Breast epithelium (tissue), 4 donors: ENCODE measurements around the gene CNTNAP1. TPM values are rescaled to one million over a fixed set of nuclear protein-coding genes. Genes with fewer than 3 reads are reported as not detected.

Experiments used
- DNase-seq, 2 donors: peaks; one replicate each; pipeline ENCODE4 v3.0.0-alpha.2; 2019; ENCODE audit warnings: low spot score in 2 of 2
- H3K27ac ChIP-seq, 2 donors: fragments of 200-600 bp; sonication (generic) in 1 of 2; one replicate each; pipeline ENCODE4 v1.5.1; 2016 to 2019; ENCODE audit warnings: mild to moderate bottlenecking in 1 of 2
- H3K27me3 ChIP-seq, 2 donors: fragments of 200-600 bp; sonication (generic) in 1 of 2; one replicate each; pipeline versions ENCODE4 v1.5.1 to v1.6.0; 2017 to 2019; ENCODE audit warnings: control low read depth in 1 of 2, mild to moderate bottlenecking in 1 of 2
- H3K36me3 ChIP-seq: fragments of 200-600 bp; one replicate; pipeline ENCODE4 v1.5.1; 2019
- H3K4me1 ChIP-seq, 2 donors: fragments of 200-600 bp; sonication (generic); one replicate each; pipeline ENCODE4 v1.5.1; 2016 to 2019; ENCODE audit warnings: control low read depth in 1 of 2
- H3K4me3 ChIP-seq, 3 donors: fragments of 200-600 bp; sonication (generic); 1 replicate in 2 of 3; 2 replicates in 1 of 3; pipeline ENCODE4 v1.5.1; 2016 to 2019; ENCODE audit warnings: mild to moderate bottlenecking in 3 of 3, moderate library complexity in 2 of 3
- H3K9me3 ChIP-seq, 2 donors: fragments of 200-600 bp; sonication (generic) in 1 of 2; one replicate each; pipeline ENCODE4 v1.5.1; 2016 to 2019; ENCODE audit warnings: control low read depth in 1 of 2
- CTCF ChIP-seq, 3 donors: fragments of 450-650 bp; IDR thresholded peaks; one replicate each; pipeline ENCODE4 v1.5.1; 2016 to 2017; ENCODE audit warnings: antibody characterized with exemption in 3 of 3, mild to moderate bottlenecking in 3 of 3, moderate library complexity in 3 of 3
- POLR2A ChIP-seq: fragments of 450-650 bp; IDR thresholded peaks from one replicate; pipeline ENCODE4 v1.6.1; 2016; ENCODE audit warnings: antibody characterized with exemption, mild to moderate bottlenecking, moderate library complexity
- POLR2AphosphoS5 ChIP-seq, 3 donors: sonication (generic); formaldehyde crosslinking; IDR thresholded peaks; one replicate each; pipeline ENCODE4 v1.6.1; 2017; ENCODE audit warnings: antibody characterized with exemption in 3 of 3
- intact Hi-C: fragments of 100-400 bp; cut with DNase I; formaldehyde crosslinking; loops from one replicate; pipeline ENCODE4 v1.15.1; 2023; ENCODE audit warnings: low total_unique reads
- total RNA-seq, 3 donors: library from RNA; depleted of rRNA; stranded (reverse); fragments of >200 nt; gene quantifications; one replicate each; pipeline ENCODE4 v1.1.0, GENCODE V29; 2016

CNTNAP1 gene
- total RNA-seq, 3 donors from 2014 or later = 1.8 to 4.9 (median 3.7) TPM

GRCh38 chr17:42700586-42701289 lies 18.4 kb downstream of the CNTNAP1 start:
- Histone ChIP-seq H3K4me3 (no peak overlapping the region), H3K9me3 (no peaks in the 10 kb centered on the region), H3K4me1 (no peaks in the 10 kb centered on the region), H3K27me3 (no peaks in the 10 kb centered on the region), H3K36me3 (peaks cover 9% of the 10 kb centered on the region), H3K27ac (peak overlapping the region in 1 of 2 donors; percentile 19)
- TF ChIP-seq POLR2A (no peak), CTCF (IDR thresholded peaks at IDR 0.05) (no peak), POLR2AphosphoS5 (IDR thresholded peaks at IDR 0.05) (no peak)
- no peak for DNase-seq
- intact Hi-C loops = no loop called here

- Histone ChIP-seq H3K4me3 (no peak overlapping the region), H3K27ac (no peak overlapping the region), H3K4me1 (no peaks in the 10 kb centered on the region), H3K36me3 (peaks cover 9% of the 10 kb centered on the region), H3K9me3 (no peaks in the 10 kb centered on the region), H3K27me3 (no peaks in the 10 kb centered on the region)
- no peak for DNase-seq
- no peak for TF ChIP-seq CTCF (IDR thresholded peaks at IDR 0.05)
- TF ChIP-seq POLR2AphosphoS5 (IDR thresholded peaks at IDR 0.05) = no peak
- intact Hi-C loops = no loop called here
These were observed 20.1 kb downstream of the CNTNAP1 start for GRCh38 chr17:42702446-42702845.

- H3K36me3 ChIP-seq = peaks cover 19% of the 10 kb centered on the region
- no peak overlapping the region for H3K4me3 ChIP-seq
- TF ChIP-seq POLR2AphosphoS5 (IDR thresholded peaks at IDR 0.05) (no peak), POLR2A (no peak), CTCF (IDR thresholded peaks at IDR 0.05) (no peak)
- intact Hi-C loops = no loop called here
- H3K27ac ChIP-seq = no peak overlapping the region
- H3K9me3 ChIP-seq = no peaks in the 10 kb centered on the region
- H3K4me1 ChIP-seq = no peaks in the 10 kb centered on the region
- no peak for DNase-seq
- no peaks in the 10 kb centered on the region for H3K27me3 ChIP-seq
These were observed 22.1 kb downstream of the CNTNAP1 start for GRCh38 chr17:42704490-42704836.

- intact Hi-C loops = no loop called here
- Histone ChIP-seq H3K4me3 (no peak overlapping the region), H3K27me3 (no peaks in the 10 kb centered on the region), H3K27ac (no peak overlapping the region), H3K36me3 (peaks cover 24% of the 10 kb centered on the region), H3K9me3 (no peaks in the 10 kb centered on the region), H3K4me1 (no peaks in the 10 kb centered on the region)
- TF ChIP-seq POLR2AphosphoS5 (IDR thresholded peaks at IDR 0.05) = no peak
- no peak for TF ChIP-seq POLR2A
- no peak for TF ChIP-seq CTCF (IDR thresholded peaks at IDR 0.05)
- no peak for DNase-seq
These were observed 22.6 kb downstream of the CNTNAP1 start for GRCh38 chr17:42704837-42705494.

GRCh38 chr17:42706732-42707131 lies 24.4 kb downstream of the CNTNAP1 start:
- intact Hi-C loops = no loop called here
- Histone ChIP-seq H3K9me3 (no peaks in the 10 kb centered on the region), H3K36me3 (peaks cover 37% of the 10 kb centered on the region), H3K4me3 (no peak overlapping the region), H3K27ac (no peak overlapping the region), H3K27me3 (no peaks in the 10 kb centered on the region), H3K4me1 (no peaks in the 10 kb centered on the region)
- no peak for DNase-seq
- TF ChIP-seq CTCF (IDR thresholded peaks at IDR 0.05) = no peak
- TF ChIP-seq POLR2A = no peak
- no peak for TF ChIP-seq POLR2AphosphoS5 (IDR thresholded peaks at IDR 0.05)
